ENCODE data around the gene RNF144A.
"Not testable (repeated sequence)": the region's sequence is repeated elsewhere in the genome, so short reads cannot be mapped to it uniquely, and the experiment has no call there.

Gene RNF144A

DNA sequence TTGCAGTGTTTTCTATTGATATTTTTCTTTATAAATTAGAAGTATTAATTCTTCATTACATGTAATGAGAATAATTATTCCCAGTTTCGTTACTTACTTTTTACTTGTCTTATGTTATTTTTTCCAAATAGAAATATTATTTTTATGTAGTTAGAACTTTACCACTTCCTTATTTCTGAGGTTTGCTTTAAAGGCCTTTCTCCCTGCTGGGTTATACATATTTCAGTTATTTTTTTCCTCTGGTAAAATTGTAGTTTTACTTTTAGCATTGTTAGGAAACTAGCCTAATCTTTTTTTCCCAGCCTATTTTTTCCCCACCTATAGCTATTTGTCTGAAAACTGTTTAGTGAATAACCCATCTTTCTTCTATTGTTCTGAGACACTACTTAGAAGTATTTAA is 17.1 kb downstream of the RNF144A start:
- H3K9ac ChIP-seq (ENCODE audit: low read length) = no peak overlapping the region
- no peaks in the 10 kb centered on the region for H3K4me1 ChIP-seq (ENCODE audit: control insufficient read depth, insufficient read depth, low read length)

DNA sequence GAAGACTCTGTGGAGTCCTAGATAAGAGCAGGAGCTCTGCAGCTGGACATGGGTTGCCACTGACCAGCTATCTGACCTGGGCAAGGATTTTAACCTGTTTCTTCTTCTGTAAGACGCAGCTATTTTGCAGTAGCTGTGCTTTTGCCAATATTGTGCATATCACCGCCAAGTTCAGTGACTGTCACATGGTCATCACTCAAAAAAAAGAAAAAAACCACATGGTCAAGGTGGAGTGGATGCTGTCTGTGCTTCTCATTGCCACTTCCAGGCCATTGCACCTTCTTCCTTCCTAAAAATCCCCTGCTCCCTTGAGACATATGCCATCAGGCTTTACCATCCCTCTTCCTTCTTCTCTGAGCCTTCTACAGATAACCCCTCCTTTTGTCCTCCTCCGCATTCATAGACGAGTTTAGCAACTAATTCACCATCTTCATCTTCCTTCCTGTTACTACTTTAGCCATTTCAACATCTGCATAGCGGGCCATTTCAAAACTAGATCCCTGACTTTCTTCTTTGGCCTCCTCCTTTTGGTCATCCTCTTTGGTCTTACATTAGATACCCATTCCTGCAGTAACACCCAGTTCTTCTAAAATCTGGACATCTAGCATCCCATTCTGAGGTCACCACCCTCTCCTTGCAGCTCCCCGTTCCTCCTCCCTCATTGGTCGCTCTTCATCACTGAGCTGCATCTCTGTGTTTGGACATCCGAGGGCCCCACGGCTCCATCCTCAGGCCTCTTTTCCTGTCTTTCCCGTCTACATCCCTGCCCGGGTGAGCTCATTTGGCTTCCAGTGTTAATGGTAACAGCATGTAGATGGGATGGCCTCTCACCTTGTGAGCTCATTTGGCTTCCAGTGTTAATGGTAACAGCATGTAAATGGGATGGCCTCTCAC is 17.8 kb downstream of the RNF144A start:
- Histone ChIP-seq H3K27ac (ENCODE audit: low read depth, low read length) (no peak overlapping the region), H3K4me3 (ENCODE audit: low read length) (no peak overlapping the region), H3K4me1 (ENCODE audit: control insufficient read depth, insufficient read depth, low read length) (no peaks in the 10 kb centered on the region), H3K36me3 (ENCODE audit: control insufficient read depth, insufficient read depth, low read length) (no peaks in the 10 kb centered on the region), H3K9ac (ENCODE audit: low read length) (no peak overlapping the region), H3K27me3 (ENCODE audit: control insufficient read depth, insufficient read depth, low read length) (no peaks in the 10 kb centered on the region)

More for the DNA sequence above, 17.1 kb downstream of the RNF144A start:
- Histone ChIP-seq H3K36me3 (ENCODE audit: control insufficient read depth, insufficient read depth, low read length) (no peaks in the 10 kb centered on the region), H3K4me3 (ENCODE audit: low read length) (no peak overlapping the region), H3K27me3 (ENCODE audit: control insufficient read depth, insufficient read depth, low read length) (no peaks in the 10 kb centered on the region), H3K27ac (ENCODE audit: low read depth, low read length) (no peak overlapping the region)

DNA sequence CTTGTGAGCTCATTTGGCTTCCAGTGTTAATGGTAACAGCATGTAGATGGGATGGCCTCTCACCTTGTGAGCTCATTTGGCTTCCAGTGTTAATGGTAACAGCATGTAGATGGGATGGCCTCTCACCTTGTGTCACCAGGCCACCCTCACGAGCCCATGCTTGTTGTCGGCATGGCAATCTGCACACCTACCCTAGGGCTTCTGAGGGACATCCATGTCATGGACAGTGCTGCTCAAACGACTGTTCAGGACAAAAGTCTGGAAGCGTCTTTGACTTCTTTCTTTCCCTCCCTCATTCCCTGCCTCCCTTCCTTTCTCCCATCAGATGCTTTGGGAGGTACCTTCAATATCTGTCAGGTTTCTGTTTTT is 18.4 kb downstream of the RNF144A start:
- H3K4me3 ChIP-seq (ENCODE audit: low read length); H3K4me1 ChIP-seq (ENCODE audit: control insufficient read depth, insufficient read depth, low read length); H3K27ac ChIP-seq (ENCODE audit: low read depth, low read length); H3K27me3 ChIP-seq (ENCODE audit: control insufficient read depth, insufficient read depth, low read length); H3K36me3 ChIP-seq (ENCODE audit: control insufficient read depth, insufficient read depth, low read length); H3K9ac ChIP-seq (ENCODE audit: low read length): not testable (repeated sequence)

DNA sequence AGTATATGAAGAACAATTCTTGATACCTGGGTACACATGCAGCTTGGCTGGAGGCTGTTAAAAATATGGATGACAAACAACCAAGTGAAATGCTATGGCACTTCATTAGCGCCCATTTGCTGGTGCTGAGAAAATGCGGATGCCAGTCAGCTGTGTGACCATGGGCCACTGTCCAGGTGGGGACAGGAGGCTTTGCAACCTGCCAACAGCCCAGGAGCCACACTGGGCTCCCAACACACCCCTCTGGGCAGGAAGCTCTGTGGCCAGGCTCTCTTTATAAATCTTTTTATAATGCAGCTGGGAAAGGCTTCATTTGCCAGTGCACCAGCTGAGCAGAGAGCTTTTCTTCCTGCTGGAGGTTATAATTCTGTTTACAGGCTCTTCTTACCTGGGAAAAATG is 19.9 kb downstream of the RNF144A start:
- Histone ChIP-seq H3K4me1 (ENCODE audit: control insufficient read depth, insufficient read depth, low read length) (peaks cover 5% of the 10 kb centered on the region), H3K4me3 (ENCODE audit: low read length) (no peak overlapping the region), H3K27ac (ENCODE audit: low read depth, low read length) (no peak overlapping the region), H3K36me3 (ENCODE audit: control insufficient read depth, insufficient read depth, low read length) (peaks cover 3% of the 10 kb centered on the region), H3K9ac (ENCODE audit: low read length) (no peak overlapping the region), H3K27me3 (ENCODE audit: control insufficient read depth, insufficient read depth, low read length) (no peaks in the 10 kb centered on the region)

DNA sequence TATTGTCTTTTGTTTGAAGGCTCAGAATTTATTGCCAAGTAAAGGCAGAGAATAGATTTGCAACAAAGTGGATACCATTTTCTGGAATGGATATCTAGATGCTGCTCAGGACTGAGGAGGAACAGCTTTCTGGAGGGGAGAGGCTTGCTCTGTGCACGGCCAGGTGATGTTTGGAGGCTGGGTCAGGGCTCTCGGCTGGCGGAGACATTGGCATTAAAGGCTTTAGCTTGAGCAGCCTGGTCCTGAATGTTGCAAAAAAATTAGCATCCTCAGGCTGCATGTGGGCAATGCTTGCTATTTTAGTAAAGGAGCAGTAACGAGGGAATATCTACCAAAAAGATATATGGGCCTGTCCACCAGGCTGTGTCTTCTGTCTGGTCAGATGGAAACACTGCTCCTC is 20.4 kb downstream of the RNF144A start:
- Histone ChIP-seq H3K9ac (ENCODE audit: low read length) (no peak overlapping the region), H3K4me1 (ENCODE audit: control insufficient read depth, insufficient read depth, low read length) (peaks cover 5% of the 10 kb centered on the region), H3K4me3 (ENCODE audit: low read length) (no peak overlapping the region), H3K27ac (ENCODE audit: low read depth, low read length) (no peak overlapping the region), H3K27me3 (ENCODE audit: control insufficient read depth, insufficient read depth, low read length) (no peaks in the 10 kb centered on the region), H3K36me3 (ENCODE audit: control insufficient read depth, insufficient read depth, low read length) (peaks cover 3% of the 10 kb centered on the region)

DNA sequence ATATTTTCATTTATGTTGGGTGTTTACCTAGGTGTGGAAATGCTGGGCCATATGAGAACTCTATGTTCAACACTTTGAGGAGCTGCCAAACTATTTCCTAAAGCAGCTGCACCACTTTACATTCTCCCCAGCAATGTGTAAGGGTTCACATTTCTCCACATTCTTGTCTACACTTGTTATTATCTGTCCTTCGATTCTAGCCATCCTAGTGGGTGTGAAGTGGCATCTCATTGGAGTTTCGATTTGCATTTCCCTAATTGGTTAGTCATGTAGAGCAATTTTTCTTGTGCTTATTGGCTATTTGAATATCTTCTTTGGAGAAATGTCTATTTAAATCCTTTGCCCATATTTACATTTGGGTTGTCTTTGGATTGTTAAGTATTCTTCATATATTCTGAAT is 21.9 kb downstream of the RNF144A start:
- Histone ChIP-seq H3K4me1 (ENCODE audit: control insufficient read depth, insufficient read depth, low read length) (peaks cover 5% of the 10 kb centered on the region), H3K4me3 (ENCODE audit: low read length) (no peak overlapping the region), H3K36me3 (ENCODE audit: control insufficient read depth, insufficient read depth, low read length) (peaks cover 3% of the 10 kb centered on the region), H3K9ac (ENCODE audit: low read length) (no peak overlapping the region), H3K27me3 (ENCODE audit: control insufficient read depth, insufficient read depth, low read length) (no peaks in the 10 kb centered on the region), H3K27ac (ENCODE audit: low read depth, low read length) (no peak overlapping the region)

DNA sequence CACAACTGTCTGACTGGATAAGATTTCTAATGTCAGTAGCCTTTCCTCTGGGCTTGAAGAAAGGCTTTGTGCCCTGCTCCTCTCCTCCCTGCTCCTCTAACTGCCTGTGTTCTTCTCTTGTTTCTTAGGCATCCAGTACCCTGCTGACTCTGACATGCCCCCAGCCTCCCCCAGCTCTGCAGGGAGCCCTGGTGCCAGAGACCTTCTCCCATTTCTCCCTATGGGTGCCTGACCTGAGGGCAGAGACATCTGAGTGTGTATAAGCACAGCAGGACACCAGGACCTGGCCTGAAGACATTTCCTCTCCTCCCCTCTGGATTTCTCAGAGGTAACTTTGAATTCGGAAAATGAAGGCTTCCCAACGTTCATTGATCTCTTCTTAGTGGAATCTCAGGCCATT is 23.6 kb downstream of the RNF144A start:
- peaks cover 5% of the 10 kb centered on the region for H3K4me1 ChIP-seq (ENCODE audit: control insufficient read depth, insufficient read depth, low read length)
- H3K9ac ChIP-seq (ENCODE audit: low read length) = no peak overlapping the region
- H3K27me3 ChIP-seq (ENCODE audit: control insufficient read depth, insufficient read depth, low read length) = no peaks in the 10 kb centered on the region

DNA sequence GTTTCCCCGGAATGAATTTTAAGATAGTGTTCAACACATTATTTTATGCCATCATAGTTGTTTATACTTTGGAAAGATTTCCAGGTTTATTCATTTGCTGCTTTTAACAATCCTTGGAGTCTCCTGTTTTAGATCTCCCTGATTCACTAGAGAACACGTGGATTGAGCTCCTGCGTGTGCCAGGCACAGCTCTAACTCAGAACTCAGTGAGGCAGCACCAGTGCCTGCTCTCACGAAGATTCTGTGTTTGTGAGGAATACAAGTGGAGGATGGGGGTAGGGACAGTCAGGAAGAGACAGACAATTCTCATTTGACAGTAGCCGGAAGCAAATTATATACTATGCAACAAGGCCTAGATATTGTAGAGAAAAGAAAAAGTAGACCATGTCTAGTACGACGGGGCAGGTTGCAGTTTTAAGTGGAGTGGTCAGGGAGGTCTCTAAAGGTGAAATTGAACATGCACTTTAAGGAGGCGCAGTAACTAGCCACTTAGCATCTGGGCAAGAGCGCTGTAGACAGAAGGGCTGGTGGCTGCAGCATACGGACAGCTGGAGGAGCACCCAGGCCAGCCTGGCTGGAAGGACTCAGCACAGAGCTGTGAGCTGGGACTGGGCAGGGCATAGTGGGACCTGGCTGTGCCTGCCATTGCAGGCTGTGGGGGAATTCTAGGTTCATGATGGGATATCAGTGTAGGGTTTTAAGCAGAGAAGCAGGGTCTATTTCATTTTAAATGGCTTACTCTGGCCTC is 24.3 kb downstream of the RNF144A start:
- Histone ChIP-seq H3K36me3 (ENCODE audit: control insufficient read depth, insufficient read depth, low read length) (peaks cover 3% of the 10 kb centered on the region), H3K9ac (ENCODE audit: low read length) (no peak overlapping the region), H3K4me1 (ENCODE audit: control insufficient read depth, insufficient read depth, low read length) (peaks cover 5% of the 10 kb centered on the region), H3K4me3 (ENCODE audit: low read length) (no peak overlapping the region), H3K27me3 (ENCODE audit: control insufficient read depth, insufficient read depth, low read length) (no peaks in the 10 kb centered on the region), H3K27ac (ENCODE audit: low read depth, low read length) (no peak overlapping the region)

More for the DNA sequence above, 23.6 kb downstream of the RNF144A start:
- Histone ChIP-seq H3K36me3 (ENCODE audit: control insufficient read depth, insufficient read depth, low read length) (peaks cover 3% of the 10 kb centered on the region), H3K4me3 (ENCODE audit: low read length) (no peak overlapping the region), H3K27ac (ENCODE audit: low read depth, low read length) (no peak overlapping the region)

DNA sequence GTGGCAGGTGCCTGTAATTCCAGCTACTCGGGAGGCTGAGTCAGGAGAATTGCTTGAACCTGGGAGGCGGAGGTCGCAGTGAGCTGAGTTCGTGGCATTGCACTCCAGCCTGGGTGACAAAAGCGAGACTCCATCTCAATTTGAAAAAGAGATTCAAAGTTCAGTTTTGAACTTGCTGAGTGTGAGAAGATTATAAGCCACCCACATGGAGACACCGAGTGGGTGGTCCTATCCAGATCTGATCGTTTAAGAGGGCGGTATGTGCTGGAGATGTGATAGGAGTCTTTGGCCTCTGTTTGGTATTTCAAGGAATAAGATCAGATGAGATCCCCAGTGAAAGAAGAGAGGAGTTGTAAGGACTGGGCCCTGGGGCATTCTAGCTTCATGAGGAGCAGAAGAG is 25.6 kb downstream of the RNF144A start:
- Histone ChIP-seq H3K4me3 (ENCODE audit: low read length) (no peak overlapping the region), H3K4me1 (ENCODE audit: control insufficient read depth, insufficient read depth, low read length) (peaks cover 5% of the 10 kb centered on the region), H3K36me3 (ENCODE audit: control insufficient read depth, insufficient read depth, low read length) (peaks cover 3% of the 10 kb centered on the region), H3K27me3 (ENCODE audit: control insufficient read depth, insufficient read depth, low read length) (no peaks in the 10 kb centered on the region), H3K27ac (ENCODE audit: low read depth, low read length) (no peak overlapping the region), H3K9ac (ENCODE audit: low read length) (no peak overlapping the region)

DNA sequence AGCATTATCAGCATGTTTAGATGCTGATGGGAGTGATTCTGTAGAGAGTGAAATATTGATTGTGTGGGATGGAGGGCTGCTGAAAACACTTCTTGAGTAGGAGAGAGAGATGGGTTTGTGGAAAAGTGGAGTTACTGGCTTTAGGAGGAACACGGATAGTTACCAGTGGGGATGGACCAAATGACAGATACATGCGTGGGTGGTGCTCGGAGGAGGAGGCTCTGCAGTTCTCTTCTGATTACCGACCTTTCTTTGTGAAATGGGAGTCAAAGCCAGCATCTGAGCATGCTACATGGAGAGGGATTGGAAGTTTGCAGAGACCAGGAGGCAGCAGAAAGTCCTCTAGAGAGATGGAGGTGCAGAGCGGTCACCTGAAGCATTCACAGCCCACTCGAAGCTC is 26.3 kb downstream of the RNF144A start:
- Histone ChIP-seq H3K27ac (ENCODE audit: low read depth, low read length) (no peak overlapping the region), H3K4me1 (ENCODE audit: control insufficient read depth, insufficient read depth, low read length) (peaks cover 5% of the 10 kb centered on the region), H3K9ac (ENCODE audit: low read length) (no peak overlapping the region)

DNA sequence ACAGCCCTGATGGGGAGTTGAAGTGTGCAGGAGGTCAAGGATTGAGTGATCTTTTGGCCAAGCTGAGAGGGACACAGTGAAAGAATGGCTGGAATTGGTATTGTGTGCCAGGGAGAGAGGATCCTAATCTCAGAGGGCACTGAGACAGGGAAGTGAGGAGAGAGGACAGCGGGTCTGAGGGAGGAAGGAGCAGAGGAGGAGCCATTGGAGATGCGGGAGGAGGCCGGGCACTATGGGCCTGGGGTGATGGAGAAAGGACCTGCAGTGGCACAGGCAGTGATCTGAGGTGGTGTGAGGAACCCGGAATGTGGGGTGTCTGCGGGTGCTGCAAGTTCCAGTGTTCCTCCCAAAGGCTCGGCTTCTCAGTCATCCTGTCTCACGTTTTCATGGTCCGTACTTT is 26.8 kb downstream of the RNF144A start:
- Histone ChIP-seq H3K27me3 (ENCODE audit: control insufficient read depth, insufficient read depth, low read length) (no peaks in the 10 kb centered on the region), H3K36me3 (ENCODE audit: control insufficient read depth, insufficient read depth, low read length) (peaks cover 3% of the 10 kb centered on the region), H3K4me3 (ENCODE audit: low read length) (no peak overlapping the region), H3K4me1 (ENCODE audit: control insufficient read depth, insufficient read depth, low read length) (peaks cover 5% of the 10 kb centered on the region), H3K27ac (ENCODE audit: low read depth, low read length) (no peak overlapping the region), H3K9ac (ENCODE audit: low read length) (no peak overlapping the region)

More for the DNA sequence above, 26.3 kb downstream of the RNF144A start:
- peaks cover 3% of the 10 kb centered on the region for H3K36me3 ChIP-seq (ENCODE audit: control insufficient read depth, insufficient read depth, low read length)
- H3K27me3 ChIP-seq (ENCODE audit: control insufficient read depth, insufficient read depth, low read length) = no peaks in the 10 kb centered on the region
- no peak overlapping the region for H3K4me3 ChIP-seq (ENCODE audit: low read length)

DNA sequence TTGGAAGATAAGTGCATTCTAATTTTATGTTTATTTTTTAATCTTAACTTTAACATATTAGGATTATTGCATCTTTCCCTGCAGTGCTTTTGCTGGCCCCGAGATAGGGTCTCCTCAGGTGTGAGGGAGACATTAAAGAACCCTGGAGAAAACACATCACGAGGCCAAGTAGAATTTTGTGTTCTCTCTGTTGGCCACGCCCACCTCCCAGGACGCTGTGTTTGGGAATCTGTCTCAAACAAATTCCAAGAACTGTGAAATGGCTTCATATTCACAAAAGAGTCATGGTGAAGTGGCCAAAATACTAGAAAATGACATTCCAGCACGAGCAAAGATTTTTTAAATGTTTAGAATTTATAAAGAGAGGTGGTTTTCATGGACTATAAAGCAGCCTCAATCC is 27.3 kb downstream of the RNF144A start:
- Histone ChIP-seq H3K36me3 (ENCODE audit: control insufficient read depth, insufficient read depth, low read length) (peaks cover 3% of the 10 kb centered on the region), H3K27ac (ENCODE audit: low read depth, low read length) (no peak overlapping the region)

More for the DNA sequence above, 27.3 kb downstream of the RNF144A start:
- Histone ChIP-seq H3K4me1 (ENCODE audit: control insufficient read depth, insufficient read depth, low read length) (peaks cover 5% of the 10 kb centered on the region), H3K9ac (ENCODE audit: low read length) (no peak overlapping the region), H3K27me3 (ENCODE audit: control insufficient read depth, insufficient read depth, low read length) (no peaks in the 10 kb centered on the region), H3K4me3 (ENCODE audit: low read length) (no peak overlapping the region)

Measured in rectal smooth muscle tissue (tissue), 1 donor.